Stimulated activated CD4-positive, alpha-beta T cell treated with anti-CD3 and anti-CD28 coated beads, Interleukin-12 subunit alpha, Interleukin-12 subunit beta, amount 100 ng/mL, for 48 hours (primary cell): Measurements from ENCODE around the gene ITIH3.

Experiments used
- DNase-seq, 3 donors: peaks; one replicate each; pipeline ENCODE4 v3.0.0-alpha.2; 2020; ENCODE audit warnings: low read depth in 2 of 3, low spot score in 1 of 3

Gene ITIH3

GRCh38 chr3:52779837-52780585 is 14.6 kb upstream of the ITIH3 start:
- no peak for DNase-seq

GRCh38 chr3:52781741-52782140 is 12.9 kb upstream of the ITIH3 start:
- DNase-seq = no peak

- DNase-seq = no peak
Measured at GRCh38 chr3:52782412-52783210, 12.0 kb upstream of the ITIH3 start.

GRCh38 chr3:52783211-52783555 is 11.4 kb upstream of the ITIH3 start:
- no peak for DNase-seq

- DNase-seq = no peak
Measured at GRCh38 chr3:52784021-52784621, 10.5 kb upstream of the ITIH3 start.

- DNase-seq = no peak
Measured at GRCh38 chr3:52784931-52785590, 9.5 kb upstream of the ITIH3 start.

- DNase-seq = no peak
Measured at GRCh38 chr3:52786330-52787215, 8.0 kb upstream of the ITIH3 start.

- no peak for DNase-seq
Measured at GRCh38 chr3:52787246-52787645, 7.3 kb upstream of the ITIH3 start.

- DNase-seq = no peak
Measured at GRCh38 chr3:52787672-52788625, 6.6 kb upstream of the ITIH3 start.

- DNase-seq = no peak
Measured at GRCh38 chr3:52788890-52789745, 5.5 kb upstream of the ITIH3 start.

GRCh38 chr3:52789746-52790040 is 4.9 kb upstream of the ITIH3 start:
- DNase-seq = no peak

GRCh38 chr3:52790337-52790736 is 4.3 kb upstream of the ITIH3 start:
- no peak for DNase-seq

GRCh38 chr3:52790741-52791140 is 3.9 kb upstream of the ITIH3 start:
- DNase-seq = no peak

GRCh38 chr3:52791366-52791765 is 3.2 kb upstream of the ITIH3 start:
- DNase-seq = no peak

- no peak for DNase-seq
Measured at GRCh38 chr3:52791928-52792327, 2.7 kb upstream of the ITIH3 start.

GRCh38 chr3:52792413-52792812 is 2.2 kb upstream of the ITIH3 start:
- DNase-seq = no peak

GRCh38 chr3:52792961-52793695 is 1.5 kb upstream of the ITIH3 start:
- no peak for DNase-seq
